Measurements from ENCODE around the gene ERVFRD-1.

ERVFRD-1 gene, protein sequence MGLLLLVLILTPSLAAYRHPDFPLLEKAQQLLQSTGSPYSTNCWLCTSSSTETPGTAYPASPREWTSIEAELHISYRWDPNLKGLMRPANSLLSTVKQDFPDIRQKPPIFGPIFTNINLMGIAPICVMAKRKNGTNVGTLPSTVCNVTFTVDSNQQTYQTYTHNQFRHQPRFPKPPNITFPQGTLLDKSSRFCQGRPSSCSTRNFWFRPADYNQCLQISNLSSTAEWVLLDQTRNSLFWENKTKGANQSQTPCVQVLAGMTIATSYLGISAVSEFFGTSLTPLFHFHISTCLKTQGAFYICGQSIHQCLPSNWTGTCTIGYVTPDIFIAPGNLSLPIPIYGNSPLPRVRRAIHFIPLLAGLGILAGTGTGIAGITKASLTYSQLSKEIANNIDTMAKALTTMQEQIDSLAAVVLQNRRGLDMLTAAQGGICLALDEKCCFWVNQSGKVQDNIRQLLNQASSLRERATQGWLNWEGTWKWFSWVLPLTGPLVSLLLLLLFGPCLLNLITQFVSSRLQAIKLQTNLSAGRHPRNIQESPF

DNA sequence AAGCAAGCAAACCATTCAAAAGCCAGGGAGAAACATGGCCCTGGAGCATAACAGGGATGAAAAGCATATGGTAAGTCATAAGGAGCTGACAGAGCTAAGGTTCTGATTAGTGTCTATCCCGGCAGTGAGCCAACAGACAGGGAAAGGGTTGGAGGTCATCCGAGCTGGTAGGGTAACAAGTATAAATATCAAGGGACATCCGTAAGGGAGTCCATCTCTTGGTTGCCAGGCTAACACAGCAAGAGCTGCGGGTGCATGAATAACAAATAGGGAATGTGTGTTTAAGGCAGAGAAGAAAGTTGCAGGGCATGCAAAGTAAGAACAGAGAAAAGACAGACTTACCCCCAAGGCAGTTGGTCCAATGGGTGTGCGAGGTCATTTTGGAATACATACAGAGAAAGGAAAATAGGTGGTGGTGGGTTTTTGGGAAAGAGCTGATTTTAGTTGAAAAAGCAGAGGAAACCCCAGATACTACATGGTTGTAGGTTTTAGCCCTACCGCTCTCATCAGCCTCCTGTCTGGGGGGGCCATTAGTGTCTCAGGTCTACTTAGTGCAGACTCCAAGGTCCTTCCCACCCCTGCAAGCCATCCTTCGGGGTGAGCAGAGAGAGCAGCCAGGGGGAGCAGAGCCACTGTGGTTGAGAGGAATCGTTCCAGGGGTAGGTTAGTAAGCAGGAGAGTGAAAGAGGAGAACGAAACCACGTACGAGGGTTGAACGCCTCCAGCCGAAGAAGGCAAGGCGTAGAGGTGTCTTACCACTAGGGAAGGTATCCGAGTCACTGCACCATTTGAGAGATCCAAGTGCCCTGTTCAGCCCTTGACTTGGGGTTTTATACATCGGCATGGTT, at the start of gene ERVFRD-1:
ERVFRD-1 (minus strand) TSS at position 805 of the 848 bp plus-strand sequence. CDS start 6,415 bp downstream, outside the sequence.
- TF ChIP-seq, protein P1, sequence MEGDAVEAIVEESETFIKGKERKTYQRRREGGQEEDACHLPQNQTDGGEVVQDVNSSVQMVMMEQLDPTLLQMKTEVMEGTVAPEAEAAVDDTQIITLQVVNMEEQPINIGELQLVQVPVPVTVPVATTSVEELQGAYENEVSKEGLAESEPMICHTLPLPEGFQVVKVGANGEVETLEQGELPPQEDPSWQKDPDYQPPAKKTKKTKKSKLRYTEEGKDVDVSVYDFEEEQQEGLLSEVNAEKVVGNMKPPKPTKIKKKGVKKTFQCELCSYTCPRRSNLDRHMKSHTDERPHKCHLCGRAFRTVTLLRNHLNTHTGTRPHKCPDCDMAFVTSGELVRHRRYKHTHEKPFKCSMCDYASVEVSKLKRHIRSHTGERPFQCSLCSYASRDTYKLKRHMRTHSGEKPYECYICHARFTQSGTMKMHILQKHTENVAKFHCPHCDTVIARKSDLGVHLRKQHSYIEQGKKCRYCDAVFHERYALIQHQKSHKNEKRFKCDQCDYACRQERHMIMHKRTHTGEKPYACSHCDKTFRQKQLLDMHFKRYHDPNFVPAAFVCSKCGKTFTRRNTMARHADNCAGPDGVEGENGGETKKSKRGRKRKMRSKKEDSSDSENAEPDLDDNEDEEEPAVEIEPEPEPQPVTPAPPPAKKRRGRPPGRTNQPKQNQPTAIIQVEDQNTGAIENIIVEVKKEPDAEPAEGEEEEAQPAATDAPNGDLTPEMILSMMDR (IDR thresholded peaks at IDR 0.05; ENCODE audit: insufficient read depth, low read length, missing control alignments) = no peak
- ChIA-PET POLR2A (no interaction called here), CTCF (no interaction called here)
- H3K4me3 ChIP-seq (ENCODE audit: low read depth, low read length) = no peak within 1 kb of the TSS
- no peak for DNase-seq (ENCODE audit: low read depth, low spot score)

DNA sequence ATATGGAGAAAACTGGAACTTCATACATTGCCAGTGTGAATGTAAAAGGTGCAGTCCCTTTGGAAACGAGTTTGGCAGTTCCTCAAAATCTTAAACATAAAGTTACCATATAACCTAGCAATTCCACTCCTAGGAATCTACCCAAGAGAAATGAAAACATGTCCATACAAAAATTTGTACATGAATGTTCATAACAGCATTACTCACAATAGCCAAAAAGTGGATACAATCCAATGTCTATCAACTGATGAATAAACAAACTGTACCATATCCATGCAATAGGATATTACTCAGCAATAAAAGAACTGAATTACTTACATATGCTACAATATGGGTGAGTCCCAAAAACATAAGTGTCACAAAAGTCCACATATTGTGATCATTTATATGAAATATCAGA, 48.7 kb upstream of the ERVFRD-1 start:
- CTCF ChIA-PET = interaction anchor here (1.5 to 1.8 kb wide), 2 partner anchors 13 to 336 kb away, joined by 7 read pairs; no protein-coding TSS in a partner anchor
- no peak for DNase-seq (ENCODE audit: low read depth, low spot score)
- no peak overlapping the region for H3K4me3 ChIP-seq (ENCODE audit: low read depth, low read length)
- TF ChIP-seq, protein P1 (IDR thresholded peaks at IDR 0.05; ENCODE audit: insufficient read depth, low read length, missing control alignments) = no peak
- POLR2A ChIA-PET = no interaction called here

DNA sequence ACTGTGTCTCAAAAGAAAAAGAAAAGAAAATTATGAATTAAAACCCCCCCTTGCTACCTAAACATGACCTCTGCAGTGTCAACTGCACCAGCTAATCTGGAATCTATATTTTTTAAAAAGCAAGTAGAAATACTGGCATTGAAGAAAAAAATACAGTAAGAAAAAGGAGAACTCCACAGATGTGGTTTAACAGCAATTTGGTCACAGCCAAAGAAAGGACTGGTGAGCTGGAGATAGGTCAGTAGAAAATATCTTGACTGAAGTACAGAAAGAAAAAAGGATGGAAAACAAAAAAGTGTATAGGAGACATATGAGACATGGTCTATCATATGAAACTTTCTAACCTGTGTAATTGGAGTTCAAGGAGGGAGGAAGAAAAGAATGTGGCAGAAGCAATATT, 44.1 kb upstream of the ERVFRD-1 start:
- no peak for DNase-seq (ENCODE audit: low read depth, low spot score)
- TF ChIP-seq, protein P1 (IDR thresholded peaks at IDR 0.05; ENCODE audit: insufficient read depth, low read length, missing control alignments) = no peak
- no peak overlapping the region for H3K4me3 ChIP-seq (ENCODE audit: low read depth, low read length)
- POLR2A ChIA-PET = no interaction called here
- CTCF ChIA-PET = interaction anchor here (1.3 to 3.7 kb wide), 4 partner anchors 11 to 420 kb away, joined by 4 to 13 read pairs (median 6); no protein-coding TSS in a partner anchor

DNA sequence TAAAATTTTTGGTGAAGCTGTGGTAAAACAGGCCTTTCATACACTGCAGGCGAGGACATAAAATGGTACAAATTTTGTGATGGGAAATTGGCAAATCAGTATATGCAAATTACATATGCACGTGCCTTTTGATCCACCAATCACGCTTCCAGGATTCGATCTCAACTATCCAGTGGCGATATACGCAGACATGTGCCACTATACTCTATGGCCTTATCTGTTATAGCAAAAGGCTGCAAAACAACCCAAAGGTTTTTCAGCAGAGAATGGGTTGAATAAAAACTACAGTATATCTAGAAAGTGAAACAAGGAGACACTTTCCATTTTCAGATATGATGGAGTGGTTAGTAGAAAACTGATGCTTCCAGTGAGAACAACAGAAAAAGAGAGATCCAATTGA, 41.9 kb upstream of the ERVFRD-1 start:
- POLR2A ChIA-PET = no interaction called here
- DNase-seq (ENCODE audit: low read depth, low spot score) = no peak
- CTCF ChIA-PET = interaction anchor here (3.5 to 3.7 kb wide), 2 partner anchors 19 to 343 kb away, joined by 11 to 13 read pairs; no protein-coding TSS in a partner anchor
- no peak overlapping the region for H3K4me3 ChIP-seq (ENCODE audit: low read depth, low read length)
- TF ChIP-seq, protein P1 (IDR thresholded peaks at IDR 0.05; ENCODE audit: insufficient read depth, low read length, missing control alignments) = no peak

DNA sequence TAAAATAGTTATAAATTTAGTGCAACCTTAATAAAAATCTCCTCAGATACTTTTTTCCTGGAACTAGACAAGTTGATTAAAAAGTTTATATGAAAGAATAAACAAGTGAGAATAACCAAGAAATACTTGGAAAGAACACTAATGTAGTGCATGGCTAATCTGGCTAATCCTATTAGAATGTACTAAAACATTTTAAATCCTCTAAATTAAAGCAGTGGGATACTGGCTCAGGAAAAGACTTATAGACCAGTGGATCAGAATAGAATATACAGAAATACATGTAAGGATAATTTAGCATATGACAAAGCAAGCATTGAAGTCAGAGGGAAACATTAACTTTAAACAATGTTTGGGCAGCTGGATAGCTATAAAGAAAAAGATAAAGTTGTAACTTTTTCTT, 41.1 kb upstream of the ERVFRD-1 start:
- CTCF ChIA-PET = interaction anchor here (3.5 to 3.7 kb wide), 2 partner anchors 20 to 344 kb away, joined by 11 to 13 read pairs; no protein-coding TSS in a partner anchor

More for the DNA sequence above, 41.1 kb upstream of the ERVFRD-1 start:
- POLR2A ChIA-PET = no interaction called here
- no peak for DNase-seq (ENCODE audit: low read depth, low spot score)
- no peak overlapping the region for H3K4me3 ChIP-seq (ENCODE audit: low read depth, low read length)
- TF ChIP-seq, protein P1 (IDR thresholded peaks at IDR 0.05; ENCODE audit: insufficient read depth, low read length, missing control alignments) = no peak

All from AG04449 (cell line).